ENCODE data around the gene GALNT16. TPM values are rescaled to one million over a fixed set of nuclear protein-coding genes. Genes with fewer than 3 reads are reported as not detected.

Gene GALNT16
- total and polyA plus RNA-seq, 2 donors from 2014 or later = 13.1 to 15.2 TPM

DNA sequence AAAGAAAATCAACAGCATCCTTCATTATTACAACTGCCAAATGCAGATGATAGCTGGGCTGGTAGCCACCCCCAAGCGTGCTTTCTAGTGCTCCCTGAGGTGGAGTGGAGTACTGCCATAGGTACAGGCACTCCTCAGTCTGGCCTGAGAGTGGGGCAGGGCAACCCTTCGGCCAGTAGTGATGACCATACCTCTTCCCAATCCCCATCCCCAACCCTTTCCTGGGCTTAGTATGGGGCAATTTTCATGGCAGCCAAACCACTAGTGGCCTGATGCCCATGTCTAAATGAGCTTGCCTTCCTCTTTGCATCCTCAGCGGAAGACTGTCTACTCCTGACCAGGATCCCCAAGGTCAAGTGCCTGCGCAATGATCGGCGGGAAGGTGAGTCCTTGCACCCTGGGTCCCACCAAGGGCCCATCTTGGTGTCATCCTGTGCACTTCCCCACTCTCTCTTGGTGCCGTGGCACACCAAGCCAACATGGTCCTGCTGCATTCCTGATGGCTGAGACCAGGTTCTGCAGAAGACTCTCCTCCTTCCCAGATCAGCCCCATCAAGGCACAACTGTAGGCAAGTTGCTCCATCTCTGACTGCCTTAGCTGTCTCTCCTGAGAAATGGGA lies 65.8 kb downstream of the GALNT16 start:
- Histone ChIP-seq H3K36me3 (ENCODE audit: control insufficient read depth in 2 of 3, insufficient read depth in 3 of 3, low read length in 3 of 3) (no peaks in the 10 kb centered on the region), H3K27me3 (ENCODE audit: control insufficient read depth, insufficient read depth, low read length) (no peaks in the 10 kb centered on the region), H3K27ac (ENCODE audit: low read depth in 2 of 2, low read length in 2 of 2) (no peak overlapping the region), H3K9ac (ENCODE audit: low read length in 3 of 3) (no peak overlapping the region), H3K4me3 (ENCODE audit: low read length in 3 of 3) (no peak overlapping the region), H3K9me3 (ENCODE audit: control insufficient read depth in 2 of 3, insufficient read depth in 1 of 3, low read length in 3 of 3) (no peaks in the 10 kb centered on the region), H3K4me1 (ENCODE audit: control insufficient read depth in 2 of 3, insufficient read depth in 2 of 3, low read depth in 1 of 3, low read length in 3 of 3) (no peaks in the 10 kb centered on the region)
- intact Hi-C loops (cut with DNase I) = no loop called here
- TF ChIP-seq, protein P1, sequence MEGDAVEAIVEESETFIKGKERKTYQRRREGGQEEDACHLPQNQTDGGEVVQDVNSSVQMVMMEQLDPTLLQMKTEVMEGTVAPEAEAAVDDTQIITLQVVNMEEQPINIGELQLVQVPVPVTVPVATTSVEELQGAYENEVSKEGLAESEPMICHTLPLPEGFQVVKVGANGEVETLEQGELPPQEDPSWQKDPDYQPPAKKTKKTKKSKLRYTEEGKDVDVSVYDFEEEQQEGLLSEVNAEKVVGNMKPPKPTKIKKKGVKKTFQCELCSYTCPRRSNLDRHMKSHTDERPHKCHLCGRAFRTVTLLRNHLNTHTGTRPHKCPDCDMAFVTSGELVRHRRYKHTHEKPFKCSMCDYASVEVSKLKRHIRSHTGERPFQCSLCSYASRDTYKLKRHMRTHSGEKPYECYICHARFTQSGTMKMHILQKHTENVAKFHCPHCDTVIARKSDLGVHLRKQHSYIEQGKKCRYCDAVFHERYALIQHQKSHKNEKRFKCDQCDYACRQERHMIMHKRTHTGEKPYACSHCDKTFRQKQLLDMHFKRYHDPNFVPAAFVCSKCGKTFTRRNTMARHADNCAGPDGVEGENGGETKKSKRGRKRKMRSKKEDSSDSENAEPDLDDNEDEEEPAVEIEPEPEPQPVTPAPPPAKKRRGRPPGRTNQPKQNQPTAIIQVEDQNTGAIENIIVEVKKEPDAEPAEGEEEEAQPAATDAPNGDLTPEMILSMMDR (IDR thresholded peaks at IDR 0.05; ENCODE audit: borderline replicate concordance, extremely low read depth, insufficient read depth) = no peak
- FAIRE-seq = no peak
- DNase-seq = peak in 1 of 5 donors; percentile 6

- Histone ChIP-seq H3K9ac (ENCODE audit: low read length in 3 of 3) (no peak overlapping the region), H3K27me3 (ENCODE audit: control insufficient read depth, insufficient read depth, low read length) (no peaks in the 10 kb centered on the region), H3K4me3 (ENCODE audit: low read length in 3 of 3) (no peak overlapping the region), H3K36me3 (ENCODE audit: control insufficient read depth in 2 of 3, insufficient read depth in 3 of 3, low read length in 3 of 3) (no peaks in the 10 kb centered on the region), H3K27ac (ENCODE audit: low read depth in 2 of 2, low read length in 2 of 2) (no peak overlapping the region), H3K4me1 (ENCODE audit: control insufficient read depth in 2 of 3, insufficient read depth in 2 of 3, low read depth in 1 of 3, low read length in 3 of 3) (no peaks in the 10 kb centered on the region), H3K9me3 (ENCODE audit: control insufficient read depth in 2 of 3, insufficient read depth in 1 of 3, low read length in 3 of 3) (no peaks in the 10 kb centered on the region)
- no peak for FAIRE-seq
- TF ChIP-seq, protein P1 (IDR thresholded peaks at IDR 0.05; ENCODE audit: borderline replicate concordance, extremely low read depth, insufficient read depth) = no peak
- intact Hi-C loops (cut with DNase I) = no loop called here
- peak in 1 of 5 donors; percentile 7 for DNase-seq
Measured at GRCh38 chr14:69326611-69327010, 66.7 kb downstream of the GALNT16 start.

GRCh38 chr14:69327507-69327906 lies 67.5 kb downstream of the GALNT16 start:
- no peak overlapping the region for H3K9ac ChIP-seq (ENCODE audit: low read length in 3 of 3)
- no peaks in the 10 kb centered on the region for H3K36me3 ChIP-seq (ENCODE audit: control insufficient read depth in 2 of 3, insufficient read depth in 3 of 3, low read length in 3 of 3)
- intact Hi-C loops (cut with DNase I) = no loop called here
- no peak overlapping the region for H3K27ac ChIP-seq (ENCODE audit: low read depth in 2 of 2, low read length in 2 of 2)
- no peaks in the 10 kb centered on the region for H3K9me3 ChIP-seq (ENCODE audit: control insufficient read depth in 2 of 3, insufficient read depth in 1 of 3, low read length in 3 of 3)
- no peak for FAIRE-seq
- no peaks in the 10 kb centered on the region for H3K4me1 ChIP-seq (ENCODE audit: control insufficient read depth in 2 of 3, insufficient read depth in 2 of 3, low read depth in 1 of 3, low read length in 3 of 3)
- TF ChIP-seq, protein P1 (IDR thresholded peaks at IDR 0.05; ENCODE audit: borderline replicate concordance, extremely low read depth, insufficient read depth) = no peak
- H3K4me3 ChIP-seq (ENCODE audit: low read length in 3 of 3) = no peak overlapping the region
- H3K27me3 ChIP-seq (ENCODE audit: control insufficient read depth, insufficient read depth, low read length) = no peaks in the 10 kb centered on the region
- no peak for DNase-seq

- no peak overlapping the region for H3K4me3 ChIP-seq (ENCODE audit: low read length in 3 of 3)
- DNase-seq = no peak
- no peaks in the 10 kb centered on the region for H3K27me3 ChIP-seq (ENCODE audit: control insufficient read depth, insufficient read depth, low read length)
- FAIRE-seq = no peak
- H3K4me1 ChIP-seq (ENCODE audit: control insufficient read depth in 2 of 3, insufficient read depth in 2 of 3, low read depth in 1 of 3, low read length in 3 of 3) = no peaks in the 10 kb centered on the region
- H3K27ac ChIP-seq (ENCODE audit: low read depth in 2 of 2, low read length in 2 of 2) = no peak overlapping the region
- H3K9ac ChIP-seq (ENCODE audit: low read length in 3 of 3) = no peak overlapping the region
- intact Hi-C loops (cut with DNase I) = no loop called here
- H3K9me3 ChIP-seq (ENCODE audit: control insufficient read depth in 2 of 3, insufficient read depth in 1 of 3, low read length in 3 of 3) = no peaks in the 10 kb centered on the region
- H3K36me3 ChIP-seq (ENCODE audit: control insufficient read depth in 2 of 3, insufficient read depth in 3 of 3, low read length in 3 of 3) = no peaks in the 10 kb centered on the region
- TF ChIP-seq, protein P1 (IDR thresholded peaks at IDR 0.05; ENCODE audit: borderline replicate concordance, extremely low read depth, insufficient read depth) = no peak
Measured at GRCh38 chr14:69328317-69328716, 68.4 kb downstream of the GALNT16 start.

All from kidney (tissue), 14 donors.